Subcutaneous adipose tissue (tissue), 4 donors: Measurements from ENCODE around the gene MEIOB. TPM values are rescaled to one million over a fixed set of nuclear protein-coding genes. Genes with fewer than 3 reads are reported as not detected.

Experiments used
- CTCF ChIP-seq: fragments of 450-650 bp; IDR thresholded peaks from one replicate; pipeline ENCODE4 v1.5.1; 2016; ENCODE audit warnings: low read depth, mild to moderate bottlenecking, control low read depth, antibody characterized with exemption, moderate library complexity
- total RNA-seq, 4 donors: library from RNA; depleted of rRNA; stranded (reverse); fragments of >200 nt; gene quantifications; one replicate each; pipeline ENCODE4 v1.1.0, GENCODE V29; 2016

MEIOB gene
- total RNA-seq, 4 donors from 2014 or later: not detected

GRCh38 chr16:1793578-1794220, 78.3 kb downstream of the MEIOB start, which contains the start of gene IGFALS:
Gene IGFALS, minus strand, starts transcription at chr16:1793705. Its CDS starts 53 bp downstream, at chr16:1793652.
- TF ChIP-seq CTCF: no peak

- no peak for TF ChIP-seq CTCF
These were observed 79.0 kb downstream of the MEIOB start for GRCh38 chr16:1792836-1793577.

GRCh38 chr16:1791943-1792812, 79.8 kb downstream of the MEIOB start:
- no peak for TF ChIP-seq CTCF

- TF ChIP-seq CTCF: no peak
These were observed 80.6 kb downstream of the MEIOB start for GRCh38 chr16:1791256-1791942.

- TF ChIP-seq CTCF: no peak
These were observed 81.2 kb downstream of the MEIOB start for GRCh38 chr16:1790611-1791255.

- no peak for TF ChIP-seq CTCF
These were observed 81.7 kb downstream of the MEIOB start for GRCh38 chr16:1790261-1790610.
